Spleen (tissue), 11 donors: ENCODE measurements around the gene FANCM. TPM values are rescaled to one million over a fixed set of nuclear protein-coding genes. Genes with fewer than 3 reads are reported as not detected.

Experiments
- DNase-seq: peaks from one replicate; pipeline ENCODE4 v3.0.0-alpha.2; 2020
- H3K27ac ChIP-seq, 8 donors: fragments of 200-600 bp; sonication (generic) in 7 of 8; 1 replicate in 4 of 8; 2 replicates in 4 of 8; pipeline versions ENCODE4 v1.5.0 to v1.8.0; 2016 to 2021; ENCODE audit warnings: inconsistent platforms in 4 of 8, mild to moderate bottlenecking in 4 of 8, moderate library complexity in 1 of 8
- H3K27me3 ChIP-seq, 7 donors: fragments of 200-600 bp; sonication (generic) in 6 of 7; replicated peaks in 1 of 7; 1 replicate in 4 of 7; 2 replicates in 3 of 7; pipeline versions ENCODE4 v1.5.0 to v1.8.0; 2016 to 2021; ENCODE audit warnings: inconsistent platforms in 3 of 7, mild to moderate bottlenecking in 1 of 7
- H3K36me3 ChIP-seq, 6 donors: fragments of 200-600 bp; sonication (generic) in 5 of 6; 1 replicate in 4 of 6; 2 replicates in 2 of 6; pipeline versions ENCODE4 v1.5.0 to v1.8.0; 2016 to 2021; ENCODE audit warnings: inconsistent platforms in 2 of 6
- H3K4me1 ChIP-seq, 6 donors: fragments of 200-600 bp; sonication (generic) in 5 of 6; 1 replicate in 3 of 6; 2 replicates in 3 of 6; pipeline versions ENCODE4 v1.5.0 to v1.8.0; 2016 to 2021; ENCODE audit warnings: inconsistent platforms in 3 of 6
- H3K4me3 ChIP-seq, 8 donors: fragments of 200-600 bp; sonication (generic) in 7 of 8; 1 replicate in 4 of 8; 2 replicates in 4 of 8; pipeline versions ENCODE4 v1.5.0 to v1.8.0; 2016 to 2021; ENCODE audit warnings: inconsistent platforms in 4 of 8, mild to moderate bottlenecking in 4 of 8, moderate library complexity in 2 of 8
- H3K9me3 ChIP-seq, 8 donors: fragments of 200-600 bp; sonication (generic) in 7 of 8; 1 replicate in 4 of 8; 2 replicates in 4 of 8; pipeline versions ENCODE4 v1.5.0 to v1.8.0; 2016 to 2021; ENCODE audit warnings: inconsistent platforms in 4 of 8
- CTCF ChIP-seq, 11 experiments: fragments of 200-600 bp in 7 of 11; fragments of 450-650 bp in 4 of 11; sonication (generic) in 4 of 11; IDR thresholded peaks in 8 of 11; conservative IDR thresholded peaks in 3 of 11; 1 replicate in 7 of 11; 2 replicates in 4 of 11; pipeline versions ENCODE4 v1.4.0 to v1.8.0; 2016 to 2021; ENCODE audit warnings: antibody characterized with exemption in 11 of 11, inconsistent platforms in 4 of 11, mild to moderate bottlenecking in 1 of 11
- POLR2A ChIP-seq, 3 donors: fragments of 450-650 bp; IDR thresholded peaks; one replicate each; pipeline ENCODE4 v1.5.1; 2017; ENCODE audit warnings: antibody characterized with exemption in 3 of 3, mild to moderate bottlenecking in 1 of 3
- POLR2AphosphoS5 ChIP-seq, 3 donors: sonication (generic); formaldehyde crosslinking; IDR thresholded peaks; one replicate each; pipeline ENCODE4 v1.5.1; 2017; ENCODE audit warnings: antibody characterized with exemption in 3 of 3
- WGBS, 5 donors: extraction: QIAGEN DNeasy Blood & Tissue Kit in 3 of 5; methylation state at CpG; one replicate each; pipeline versions ENCODE4 v1.1.5 to v1.1.7; 2013 to 2018; 5-methylcytosine and 5-hydroxymethylcytosine counted together
- intact Hi-C: fragments of 100-400 bp; cut with DNase I; formaldehyde crosslinking; loops from one replicate; pipeline ENCODE4 v1.15.0; 2023; ENCODE audit warnings: low total_unique reads
- polyA plus RNA-seq, 3 donors: library from polyadenylated mRNA; stranded (reverse); fragments of 200-250 nt; gene quantifications; one replicate each; pipeline ENCODE4 v1.2.1, GENCODE V29; 2013
- total RNA-seq, 7 donors: library from RNA; depleted of rRNA in 3 of 7; stranded (reverse); fragments of >200 nt in 3 of 7; fragmentation: NEBNext Ultra II Directional in 4 of 7; extraction: Animal tissue kit (Norgen Biotek cat#: 25700) in 4 of 7; gene quantifications; one replicate each; pipeline versions ENCODE4 v1.1.0 to v1.2.1, GENCODE V29; 2016 to 2021
- donor health status: healthy with polysubstance abuse.
- donor health status: DM: no; HTN: no; CAD: no; lungs with moderate emphysema.
- donor health status: DM: no; HTN: no; CAD: no.
- donor health status: Bipolar disorder and iron deficiency.
- donor health status: healthy.
- donor health status: DM: no; HTN: no; CAD: no.
- donor health status: DM: yes; HTN: yes; CAD: no.

FANCM gene
- total and polyA plus RNA-seq, 10 donors, result 3.1 to 23.8 (median 10.0) TPM

DNA sequence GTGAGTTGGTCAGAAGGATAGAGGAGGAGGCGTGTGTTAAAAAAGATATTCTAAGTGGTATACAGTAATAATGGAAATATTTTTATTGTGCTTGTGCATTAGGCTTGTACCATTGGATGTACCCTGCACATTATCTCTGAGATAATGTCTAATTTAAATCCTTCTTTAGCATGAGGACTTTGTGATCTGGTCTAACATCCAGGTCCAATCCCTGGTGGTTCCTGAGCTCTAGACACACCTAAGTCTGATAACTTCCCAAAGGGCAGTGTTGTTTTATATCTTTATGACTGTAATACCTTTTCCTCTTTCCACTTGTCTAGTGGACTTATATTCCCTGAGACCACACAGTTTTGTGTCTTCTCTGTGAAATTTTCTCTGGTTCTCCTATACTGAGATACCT is 31.2 kb upstream of the FANCM start:
- no peak overlapping the region for H3K27ac ChIP-seq
- H3K27me3 ChIP-seq, result no peaks in the 10 kb centered on the region
- intact Hi-C loops, result no loop called here
- TF ChIP-seq CTCF (IDR thresholded peaks at IDR 0.05 in 8 of 11, conservative IDR thresholded peaks at IDR 0.05 in 3 of 11) (no peak), POLR2AphosphoS5 (IDR thresholded peaks at IDR 0.05) (no peak), POLR2A (IDR thresholded peaks at IDR 0.05) (no peak)
- no peaks in the 10 kb centered on the region for H3K4me1 ChIP-seq
- 42 to 100% (median 98%) methylated on average over 1 of the region's 1 CpG for WGBS, 5 donors
- no peaks in the 10 kb centered on the region for H3K9me3 ChIP-seq
- peaks cover 0 to 100% (median 69%) of the 10 kb centered on the region in 6 donors for H3K36me3 ChIP-seq
- no peak overlapping the region for H3K4me3 ChIP-seq
- no peak for DNase-seq

GRCh38 chr14:45112896-45113781 is 22.6 kb upstream of the FANCM start:
- DNase-seq, result no peak
- H3K4me3 ChIP-seq, result no peak overlapping the region
- H3K9me3 ChIP-seq, result no peaks in the 10 kb centered on the region
- peaks cover 4 to 100% (median 81%) of the 10 kb centered on the region in 6 donors for H3K36me3 ChIP-seq
- TF ChIP-seq CTCF (IDR thresholded peaks at IDR 0.05 in 8 of 11, conservative IDR thresholded peaks at IDR 0.05 in 3 of 11), result no peak
- no peak for TF ChIP-seq POLR2A (IDR thresholded peaks at IDR 0.05)
- TF ChIP-seq POLR2AphosphoS5 (IDR thresholded peaks at IDR 0.05), result no peak
- no peaks in the 10 kb centered on the region for H3K4me1 ChIP-seq
- H3K27ac ChIP-seq, result no peak overlapping the region
- H3K27me3 ChIP-seq, result no peaks in the 10 kb centered on the region
- WGBS, 5 donors, result 91 to 97% (median 94%) methylated on average over 6 of the region's 6 CpGs
- intact Hi-C loops, result no loop called here

DNA sequence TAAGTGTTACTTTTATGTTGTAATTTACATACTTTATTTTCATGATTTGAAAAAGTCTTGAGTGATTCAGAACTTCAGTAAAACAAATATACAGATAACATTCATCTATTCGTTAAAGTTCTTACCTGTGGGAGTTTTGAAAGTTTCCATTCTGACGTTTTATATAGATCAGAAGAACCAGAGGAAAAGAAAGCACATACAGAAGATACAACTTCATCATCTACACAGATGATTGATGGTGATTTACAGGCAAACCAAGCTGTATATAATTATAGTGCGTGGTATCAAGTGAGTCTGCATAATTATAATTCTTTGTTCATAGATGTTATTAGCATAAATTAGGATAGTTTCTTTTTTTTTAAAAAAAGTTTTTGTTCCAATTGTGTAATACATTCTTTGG is 21.4 kb upstream of the FANCM start:
- Histone ChIP-seq H3K9me3 (no peaks in the 10 kb centered on the region), H3K4me1 (no peaks in the 10 kb centered on the region), H3K4me3 (no peak overlapping the region), H3K27ac (no peak overlapping the region), H3K27me3 (no peaks in the 10 kb centered on the region), H3K36me3 (peaks cover 7 to 100% (median 83%) of the 10 kb centered on the region in 6 donors)
- no peak for TF ChIP-seq POLR2AphosphoS5 (IDR thresholded peaks at IDR 0.05)
- no peak for TF ChIP-seq CTCF (IDR thresholded peaks at IDR 0.05 in 8 of 11, conservative IDR thresholded peaks at IDR 0.05 in 3 of 11)
- TF ChIP-seq POLR2A (IDR thresholded peaks at IDR 0.05), result no peak
- intact Hi-C loops, result no loop called here
- DNase-seq, result no peak
- 69 to 82% (median 78%) methylated on average over 3 of the region's 3 CpGs for WGBS, 5 donors

- no peaks in the 10 kb centered on the region for H3K27me3 ChIP-seq
- H3K4me1 ChIP-seq, result no peaks in the 10 kb centered on the region
- DNase-seq, result no peak
- no peak overlapping the region for H3K4me3 ChIP-seq
- H3K36me3 ChIP-seq, result peaks cover 9 to 100% (median 82%) of the 10 kb centered on the region in 6 donors
- intact Hi-C loops, result no loop called here
- WGBS, 5 donors, result 92 to 96% (median 95%) methylated on average over 6 of the region's 6 CpGs
- H3K9me3 ChIP-seq, result no peaks in the 10 kb centered on the region
- TF ChIP-seq CTCF (IDR thresholded peaks at IDR 0.05 in 8 of 11, conservative IDR thresholded peaks at IDR 0.05 in 3 of 11) (no peak), POLR2AphosphoS5 (IDR thresholded peaks at IDR 0.05) (no peak), POLR2A (IDR thresholded peaks at IDR 0.05) (no peak)
- no peak overlapping the region for H3K27ac ChIP-seq
Measured at GRCh38 chr14:45118594-45118993, 17.1 kb upstream of the FANCM start.
